Epithelial cell of esophagus (primary cell): ENCODE results near the gene TM9SF4.

ENCODE experiments used
- DNase-seq: peaks from one replicate; pipeline ENCODE4 v3.0.0; 2010; ENCODE audit warnings: low read depth
- H3K4me3 ChIP-seq: 2 replicates; pipeline ENCODE4 v1.5.1; 2011; ENCODE audit warnings: mild to moderate bottlenecking, low read length, control low read depth
- TF ChIP-seq, protein P1 (sequence below): IDR thresholded peaks from 2 replicates; pipeline ENCODE4 v1.5.1; 2011; ENCODE audit warnings: low read depth, mild to moderate bottlenecking, low read length, control low read depth, inconsistent platforms; ENCODE audit not compliant: insufficient read depth; ENCODE audit errors: missing control alignments

Gene TM9SF4

DNA sequence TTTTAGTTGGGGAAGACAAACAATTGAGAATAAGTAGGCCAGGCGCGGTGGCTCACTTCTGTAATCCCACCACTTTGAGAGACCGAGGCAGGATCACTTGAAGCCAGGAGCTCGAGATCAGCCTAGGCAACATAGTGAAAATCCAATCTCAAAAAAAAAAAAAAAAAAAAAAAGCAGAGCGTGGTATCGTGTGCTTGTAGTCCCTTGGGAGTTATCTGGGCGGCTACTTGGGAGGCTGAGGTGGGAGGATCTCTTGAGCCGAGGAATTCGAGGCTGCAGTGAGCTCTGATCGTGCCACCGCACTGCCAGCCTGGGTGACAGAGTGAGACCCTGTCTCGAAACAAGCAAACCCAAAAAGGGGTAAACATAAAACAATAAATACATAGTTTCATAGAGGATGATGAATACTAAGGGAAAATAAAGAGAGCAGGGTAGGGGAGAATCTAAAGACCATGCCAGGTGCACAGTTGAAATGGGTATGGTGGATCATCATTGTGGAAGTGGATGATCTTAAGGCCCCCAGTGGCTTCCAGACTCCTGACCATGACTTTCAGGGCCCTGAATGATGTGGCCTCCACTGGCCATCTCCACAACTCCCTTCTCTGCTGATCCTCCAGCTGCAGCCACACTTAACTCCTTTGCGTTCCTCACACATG lies 99.1 kb downstream of the TM9SF4 start:
- no peak for DNase-seq
- TF ChIP-seq, protein P1, sequence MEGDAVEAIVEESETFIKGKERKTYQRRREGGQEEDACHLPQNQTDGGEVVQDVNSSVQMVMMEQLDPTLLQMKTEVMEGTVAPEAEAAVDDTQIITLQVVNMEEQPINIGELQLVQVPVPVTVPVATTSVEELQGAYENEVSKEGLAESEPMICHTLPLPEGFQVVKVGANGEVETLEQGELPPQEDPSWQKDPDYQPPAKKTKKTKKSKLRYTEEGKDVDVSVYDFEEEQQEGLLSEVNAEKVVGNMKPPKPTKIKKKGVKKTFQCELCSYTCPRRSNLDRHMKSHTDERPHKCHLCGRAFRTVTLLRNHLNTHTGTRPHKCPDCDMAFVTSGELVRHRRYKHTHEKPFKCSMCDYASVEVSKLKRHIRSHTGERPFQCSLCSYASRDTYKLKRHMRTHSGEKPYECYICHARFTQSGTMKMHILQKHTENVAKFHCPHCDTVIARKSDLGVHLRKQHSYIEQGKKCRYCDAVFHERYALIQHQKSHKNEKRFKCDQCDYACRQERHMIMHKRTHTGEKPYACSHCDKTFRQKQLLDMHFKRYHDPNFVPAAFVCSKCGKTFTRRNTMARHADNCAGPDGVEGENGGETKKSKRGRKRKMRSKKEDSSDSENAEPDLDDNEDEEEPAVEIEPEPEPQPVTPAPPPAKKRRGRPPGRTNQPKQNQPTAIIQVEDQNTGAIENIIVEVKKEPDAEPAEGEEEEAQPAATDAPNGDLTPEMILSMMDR = no peak
- H3K4me3 ChIP-seq = peak overlapping the region; percentile 100

DNA sequence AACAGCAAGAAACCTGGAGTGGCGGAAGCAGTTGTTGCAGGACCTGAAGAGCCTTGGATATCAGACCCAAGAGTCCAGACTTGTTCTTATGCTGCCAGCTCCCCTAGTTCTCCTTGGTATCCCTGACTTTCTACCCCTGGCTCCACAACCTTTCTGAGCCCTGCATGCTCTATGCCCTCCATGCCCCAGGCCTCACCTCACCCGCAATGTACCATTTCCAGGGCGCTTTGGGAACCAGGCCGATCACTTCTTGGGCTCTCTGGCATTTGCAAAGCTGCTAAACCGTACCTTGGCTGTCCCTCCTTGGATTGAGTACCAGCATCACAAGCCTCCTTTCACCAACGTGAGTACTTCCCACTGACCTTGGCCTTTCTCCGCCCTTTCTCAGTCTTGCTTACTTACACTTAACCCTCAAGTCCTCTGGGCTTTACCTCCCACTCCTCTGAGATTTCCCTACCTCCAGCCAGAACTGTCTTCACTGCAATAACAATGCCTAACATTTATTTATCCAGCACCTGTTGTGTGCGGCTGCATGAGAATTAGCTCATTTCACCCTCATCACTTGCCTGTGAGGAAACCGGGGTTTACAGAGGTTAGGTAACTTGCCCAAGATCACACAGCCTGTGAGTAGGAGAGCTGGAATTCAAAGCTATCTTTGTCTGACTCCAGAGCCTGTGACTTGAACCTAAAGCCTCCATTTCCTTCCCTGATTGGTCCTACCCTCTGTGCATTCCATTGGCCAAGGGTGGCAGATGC lies 100.5 kb downstream of the TM9SF4 start:
- peak; percentile 43 for DNase-seq
- no peak overlapping the region for H3K4me3 ChIP-seq
- TF ChIP-seq, protein P1 = no peak

DNA sequence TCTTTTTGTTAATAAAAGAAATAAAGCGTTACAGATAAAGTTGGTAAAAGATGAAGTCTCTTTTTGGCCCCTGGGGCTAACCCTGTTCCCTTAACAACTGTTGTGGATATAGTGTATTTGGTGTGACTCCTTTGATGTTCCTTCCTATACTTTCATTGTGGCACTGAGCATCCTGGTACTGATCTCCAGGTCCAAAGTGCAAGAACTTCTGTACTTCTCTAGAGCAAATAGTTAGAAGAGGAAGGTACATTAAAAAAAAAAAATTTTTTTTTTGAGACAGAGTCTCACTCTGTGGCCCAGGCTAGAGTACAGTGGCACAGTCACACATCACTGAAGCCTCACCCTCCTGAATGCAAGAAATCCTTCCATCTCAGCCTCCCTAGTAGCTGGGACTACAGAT lies 104.4 kb downstream of the TM9SF4 start:
- H3K4me3 ChIP-seq = no peak overlapping the region
- TF ChIP-seq, protein P1 = no peak
- DNase-seq = no peak

DNA sequence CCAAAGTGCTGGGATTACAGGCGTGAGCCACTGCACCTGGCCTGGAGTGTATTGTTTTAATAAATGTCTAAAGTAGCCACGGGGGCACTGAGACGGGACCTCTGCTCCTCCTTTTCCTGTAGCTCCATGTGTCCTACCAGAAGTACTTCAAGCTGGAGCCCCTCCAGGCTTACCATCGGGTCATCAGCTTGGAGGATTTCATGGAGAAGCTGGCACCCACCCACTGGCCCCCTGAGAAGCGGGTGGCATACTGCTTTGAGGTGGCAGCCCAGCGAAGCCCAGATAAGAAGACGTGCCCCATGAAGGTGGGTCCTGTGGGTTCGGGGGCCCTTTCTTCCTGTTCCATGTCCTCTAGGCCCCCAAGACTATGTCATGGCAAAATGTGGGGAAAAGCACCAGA lies 105.6 kb downstream of the TM9SF4 start:
- DNase-seq = no peak
- H3K4me3 ChIP-seq = no peak overlapping the region
- TF ChIP-seq, protein P1 = no peak

DNA sequence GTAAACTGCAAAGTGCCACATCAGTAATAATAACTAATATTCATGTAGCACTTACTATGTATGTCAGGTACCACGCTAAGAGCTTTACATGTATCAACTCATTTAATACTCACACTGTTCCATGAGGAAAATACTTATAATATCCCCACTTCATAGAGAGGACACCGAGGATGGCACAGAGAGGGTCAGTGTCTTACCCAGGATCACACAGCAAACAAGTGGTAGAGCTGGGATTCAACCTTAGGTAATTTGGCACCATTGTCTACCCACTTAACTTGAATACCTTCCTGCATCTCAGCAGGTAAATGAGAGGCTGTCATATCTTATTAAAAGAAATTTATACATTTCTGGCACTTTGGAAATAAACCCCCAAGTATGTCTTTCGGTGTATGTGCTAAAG lies 106.2 kb downstream of the TM9SF4 start:
- TF ChIP-seq, protein P1 = no peak
- H3K4me3 ChIP-seq = no peak overlapping the region
- no peak for DNase-seq

DNA sequence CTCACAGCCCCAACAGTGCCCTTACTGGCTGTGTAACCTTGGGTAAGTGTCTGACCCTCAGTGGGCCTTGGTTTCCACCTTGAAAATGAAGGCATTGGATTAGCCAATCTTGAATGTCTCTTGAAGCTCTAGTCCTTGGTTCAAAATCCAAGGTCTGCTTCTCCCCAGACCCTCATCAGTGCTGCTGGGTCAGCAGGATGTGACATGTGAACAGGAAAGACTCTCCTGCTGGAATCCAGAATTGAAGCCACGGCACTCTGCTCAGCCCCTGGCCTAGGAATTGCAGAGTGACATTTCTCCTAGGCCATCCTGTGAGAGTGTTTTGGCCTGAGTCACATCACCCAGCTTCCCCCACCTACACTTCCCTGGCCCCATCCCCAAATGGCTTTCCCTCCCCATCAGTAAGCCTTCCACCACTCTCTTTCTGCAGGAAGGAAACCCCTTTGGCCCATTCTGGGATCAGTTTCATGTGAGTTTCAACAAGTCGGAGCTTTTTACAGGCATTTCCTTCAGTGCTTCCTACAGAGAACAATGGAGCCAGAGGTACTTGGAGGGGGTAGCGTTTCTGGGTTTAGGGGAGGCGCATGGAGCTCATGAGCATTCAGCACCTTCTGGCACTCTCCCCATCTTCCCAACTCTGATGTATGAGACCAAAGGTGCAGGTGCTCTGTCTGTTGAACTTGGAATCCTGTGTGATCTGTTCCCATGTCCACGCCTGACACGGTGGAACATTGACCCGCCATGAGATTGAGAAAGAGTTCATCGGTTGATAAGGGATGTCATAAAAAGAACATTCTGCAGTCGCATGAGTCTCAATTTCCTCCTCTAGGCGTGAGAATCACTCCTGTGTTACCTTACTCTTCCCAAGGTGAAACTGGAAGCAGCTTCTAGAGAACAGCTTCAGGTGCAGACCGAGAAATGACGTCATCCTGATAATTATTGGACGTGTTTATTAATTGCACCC lies 106.9 kb downstream of the TM9SF4 start:
- no peak for DNase-seq
- H3K4me3 ChIP-seq = no peak overlapping the region
- TF ChIP-seq, protein P1 = no peak
